GM12891 (cell line): ENCODE measurements around the gene ARL14EPL.

Source experiments
- DNase-seq: peaks from one replicate; pipeline ENCODE4 v3.0.0; 2011; ENCODE audit warnings: low spot score; ENCODE audit not compliant: insufficient read length
- FAIRE-seq: peaks from 2 replicates; lab custom pipeline; 2011; peaks lifted over from hg19 to GRCh38; lab: Jason Lieb, UNC
- PAX5 ChIP-seq: IDR thresholded peaks from 2 replicates; pipeline ENCODE4 v1.6.1; 2011; ENCODE audit warnings: low read length, moderate library complexity, mild to moderate bottlenecking; ENCODE audit not compliant: insufficient read depth, severe bottlenecking
- POLR2A ChIP-seq: IDR thresholded peaks from 2 replicates; pipeline ENCODE4 v1.6.1; 2011; ENCODE audit warnings: low read depth, low read length, control low read depth
- POLR2AphosphoS5 ChIP-seq: IDR thresholded peaks from 2 replicates; pipeline ENCODE4 v1.6.1; 2011; ENCODE audit warnings: low read depth, low read length, control low read depth
- POU2F2 ChIP-seq: IDR thresholded peaks from 2 replicates; pipeline ENCODE4 v1.6.1; 2011; ENCODE audit warnings: low read depth, mild to moderate bottlenecking, control low read depth, low read length, moderate library complexity
- SPI1 ChIP-seq: IDR thresholded peaks from 2 replicates; pipeline ENCODE4 v1.6.1; 2011; ENCODE audit warnings: low read depth, low read length, control low read depth
- TAF1 ChIP-seq: IDR thresholded peaks from 2 replicates; pipeline ENCODE4 v1.6.1; 2011; ENCODE audit warnings: low read depth, low read length, control low read depth

The ARL14EPL gene

DNA sequence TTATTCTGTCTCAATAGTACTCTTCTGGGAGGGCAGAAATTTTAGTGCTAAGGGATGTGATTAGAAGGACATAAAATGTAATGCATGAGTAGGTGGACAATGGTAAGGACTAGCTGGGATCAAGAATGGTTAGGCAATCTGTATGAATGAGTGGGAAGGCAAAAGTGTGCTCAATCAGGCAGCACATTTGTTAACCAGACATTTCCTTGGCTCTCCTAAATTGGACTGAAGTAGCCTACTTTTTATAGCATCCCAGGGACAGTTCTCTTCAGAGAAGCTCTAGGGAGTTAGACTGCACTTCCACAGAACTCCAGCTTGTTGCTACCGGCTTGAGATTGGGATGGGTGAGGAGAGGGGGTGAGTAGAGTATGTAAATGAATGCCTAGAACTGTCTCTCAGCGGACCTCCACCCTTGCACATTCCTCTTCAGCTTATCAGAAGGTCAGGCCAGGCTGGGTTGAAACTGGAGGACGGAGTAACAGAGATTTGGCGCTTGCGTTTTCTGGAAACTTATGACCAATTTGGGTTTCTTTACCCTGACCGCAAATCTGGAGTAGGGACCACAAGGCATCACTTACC is 19.0 kb upstream of the ARL14EPL start:
- DNase-seq (no peak), FAIRE-seq (no peak)
- TF ChIP-seq POLR2AphosphoS5 (no peak), SPI1 (no peak), TAF1 (no peak), POLR2A (no peak), PAX5 (no peak), POU2F2 (no peak)

DNA sequence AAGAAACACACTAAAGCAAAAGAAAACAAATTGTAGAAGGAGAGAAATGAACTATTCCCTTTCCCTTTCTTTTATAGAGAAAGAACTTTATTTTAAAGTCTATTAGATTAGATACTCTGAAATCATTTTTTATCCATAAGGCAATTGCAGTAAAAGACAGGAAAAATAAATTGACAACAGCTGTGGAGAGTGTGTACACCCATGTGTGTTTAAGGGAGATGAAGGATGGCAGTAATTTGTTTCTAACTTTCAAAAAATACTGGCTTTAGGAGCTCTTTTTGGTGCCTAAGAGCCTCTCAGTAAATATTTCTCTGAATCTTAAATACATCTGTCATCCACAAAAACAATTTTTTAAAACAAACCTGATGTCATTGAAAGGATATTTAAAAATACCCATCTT is 18.3 kb upstream of the ARL14EPL start:
- no peak for FAIRE-seq
- TF ChIP-seq TAF1: no peak
- TF ChIP-seq POU2F2: no peak
- DNase-seq: no peak

GRCh38 chr5:116023619-116024018 is 8.7 kb upstream of the ARL14EPL start:
- no peak for FAIRE-seq
- TF ChIP-seq POU2F2: no peak
- no peak for TF ChIP-seq TAF1
- TF ChIP-seq POLR2AphosphoS5: no peak
- TF ChIP-seq SPI1: no peak
- TF ChIP-seq PAX5: no peak
- TF ChIP-seq POLR2A: no peak
- DNase-seq: no peak

DNA sequence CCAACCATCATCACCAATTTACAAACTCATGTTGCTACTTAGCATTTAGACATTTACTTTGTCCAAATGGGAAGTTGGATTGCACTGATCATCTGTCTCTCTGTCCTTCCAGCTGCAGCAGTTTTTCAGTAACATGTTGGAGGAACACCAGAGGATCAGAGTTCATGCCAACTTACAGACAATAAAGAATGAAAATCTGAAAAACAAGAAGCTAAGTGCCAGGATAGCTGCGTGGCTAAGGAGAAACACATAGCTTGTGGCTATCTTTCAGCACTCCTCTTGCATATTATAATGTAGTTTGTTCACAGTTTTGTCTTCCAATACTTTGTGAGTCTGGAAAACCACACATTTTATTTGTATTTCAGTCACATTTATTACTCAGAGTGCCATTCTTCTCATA is 6.4 kb upstream of the ARL14EPL start:
- TF ChIP-seq POLR2AphosphoS5 (no peak), POU2F2 (no peak), POLR2A (no peak), PAX5 (no peak), TAF1 (no peak), SPI1 (no peak)
- no peak for FAIRE-seq

GRCh38 chr5:116032991-116033390 is 719 bp downstream of the ARL14EPL start:
- DNase-seq: no peak
- TF ChIP-seq PAX5 (no peak), POU2F2 (no peak), SPI1 (no peak)
- peak; percentile 63 for FAIRE-seq

More for the DNA sequence above, 6.4 kb upstream of the ARL14EPL start:
- DNase-seq: no peak

- FAIRE-seq (peak; percentile 71), DNase-seq (no peak)
- TF ChIP-seq TAF1: no peak
- no peak for TF ChIP-seq POU2F2
- no peak for TF ChIP-seq POLR2AphosphoS5
- TF ChIP-seq PAX5: no peak
- no peak for TF ChIP-seq SPI1
- no peak for TF ChIP-seq POLR2A
Measured at GRCh38 chr5:116035123-116035522, 2.9 kb downstream of the ARL14EPL start.

DNA sequence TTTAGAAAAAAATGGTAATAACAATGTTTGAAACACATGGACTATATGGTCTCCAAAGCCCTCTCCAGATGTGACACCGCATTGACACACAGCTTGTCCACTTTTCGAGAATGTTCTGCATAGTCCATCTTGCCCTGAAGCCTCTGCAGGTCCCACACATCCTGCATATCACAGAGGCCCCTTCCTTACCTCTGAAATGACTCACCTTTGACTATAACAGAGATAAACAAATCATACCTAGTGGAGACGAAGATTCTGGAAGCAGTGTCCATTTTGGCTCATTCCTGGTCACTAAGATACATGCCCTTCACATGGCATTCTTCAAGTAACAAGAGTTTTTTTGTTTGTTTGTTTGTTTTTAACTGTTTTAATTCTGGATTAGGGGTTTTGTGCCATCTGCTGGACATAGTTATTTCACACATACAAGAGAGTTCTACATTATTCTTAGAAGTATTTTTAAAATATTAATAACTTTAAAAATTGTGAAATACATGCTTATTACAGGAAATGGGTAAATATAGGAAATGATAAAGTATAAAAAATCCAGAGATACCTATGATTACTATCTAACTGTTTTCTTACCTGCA is 5.1 kb downstream of the ARL14EPL start:
- TF ChIP-seq POU2F2 (no peak), SPI1 (no peak), POLR2AphosphoS5 (no peak), PAX5 (no peak)
- FAIRE-seq (no peak), DNase-seq (no peak)

DNA sequence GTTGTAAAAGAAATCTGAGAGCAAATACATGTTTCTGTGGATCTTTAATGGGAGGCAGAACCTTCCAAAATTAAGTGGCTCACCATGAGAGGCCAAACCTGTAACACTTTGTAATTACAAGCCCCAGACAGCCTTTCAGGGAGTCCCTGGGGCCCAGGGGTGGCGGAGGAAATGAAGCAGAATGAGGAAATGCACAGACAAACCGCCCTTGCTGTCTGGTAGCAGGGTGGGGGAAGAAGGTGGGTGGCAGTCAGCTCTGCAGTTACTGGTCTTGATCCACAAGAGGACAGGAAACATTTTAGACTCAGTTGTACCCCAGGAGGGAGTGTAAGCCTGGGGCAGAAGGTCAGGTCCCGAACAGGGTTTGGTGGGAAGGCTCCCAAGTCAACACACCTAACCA is 6.5 kb downstream of the ARL14EPL start:
- no peak for DNase-seq
- peak; percentile 89 for FAIRE-seq
- peak; percentile 83 for TF ChIP-seq SPI1
- TF ChIP-seq POLR2AphosphoS5: no peak

GRCh38 chr5:116042375-116042774 is 10.1 kb downstream of the ARL14EPL start:
- DNase-seq: no peak
- TF ChIP-seq PAX5: no peak
- FAIRE-seq: no peak

DNA sequence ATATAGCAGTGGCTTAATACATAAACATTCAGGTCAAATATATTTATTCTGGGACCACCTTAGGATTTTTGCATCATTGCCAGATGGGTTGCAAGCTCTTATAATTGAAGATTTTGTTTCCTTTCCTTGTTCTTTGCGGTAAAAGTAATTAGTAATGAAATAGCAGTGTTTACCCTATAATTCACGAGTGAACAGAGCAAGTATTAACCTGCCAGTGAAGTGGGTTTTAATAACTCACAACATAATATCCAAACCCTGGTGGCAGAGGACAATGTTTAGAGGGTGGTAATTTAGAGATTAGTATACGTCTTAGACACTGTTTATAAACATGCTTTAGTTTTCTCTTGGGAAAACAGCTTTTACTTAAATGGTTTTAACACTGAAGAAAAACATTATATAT is 11.8 kb downstream of the ARL14EPL start:
- DNase-seq (no peak), FAIRE-seq (no peak)
- TF ChIP-seq TAF1 (no peak), POU2F2 (no peak), PAX5 (no peak)

DNA sequence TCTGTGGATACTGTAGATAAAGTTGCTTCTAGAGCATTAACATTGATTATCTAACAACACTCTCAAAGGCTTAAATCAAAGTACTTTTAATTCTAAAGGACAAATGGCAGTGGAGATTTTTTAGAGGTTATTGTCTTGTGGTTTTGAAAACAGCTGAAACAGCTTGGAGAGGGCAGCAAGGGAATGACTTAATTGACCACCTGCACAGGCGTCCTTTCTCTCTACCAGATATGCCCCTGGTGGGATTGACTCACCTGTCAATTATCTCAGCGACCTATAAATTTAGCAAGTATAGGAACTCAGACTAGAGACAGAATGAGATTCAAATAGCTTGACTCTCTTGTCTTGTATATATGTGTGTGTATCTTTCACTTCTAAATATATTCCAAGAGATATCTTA is 13.5 kb downstream of the ARL14EPL start:
- FAIRE-seq (no peak), DNase-seq (no peak)
- TF ChIP-seq SPI1: no peak
- TF ChIP-seq POU2F2: no peak
- TF ChIP-seq TAF1: no peak
- TF ChIP-seq POLR2A: no peak
- TF ChIP-seq POLR2AphosphoS5: no peak
- no peak for TF ChIP-seq PAX5
